Subcutaneous adipose tissue (tissue), 4 donors: Measurements from ENCODE around the gene SHROOM4. TPM values are rescaled to one million over a fixed set of nuclear protein-coding genes. Genes with fewer than 3 reads are reported as not detected.

ENCODE experiments used
- total RNA-seq, 4 donors: library from RNA; depleted of rRNA; stranded (reverse); fragments of >200 nt; gene quantifications; one replicate each; pipeline ENCODE4 v1.1.0, GENCODE V29; 2016
- TF ChIP-seq, protein P1 (sequence below): fragments of 450-650 bp; IDR thresholded peaks from one replicate; pipeline ENCODE4 v1.5.1; 2016; ENCODE audit warnings: low read depth, mild to moderate bottlenecking, control low read depth, antibody characterized with exemption, moderate library complexity

SHROOM4 gene
- total RNA-seq, 4 donors from 2014 or later = 9.7 to 32.8 (median 15.3) TPM

DNA sequence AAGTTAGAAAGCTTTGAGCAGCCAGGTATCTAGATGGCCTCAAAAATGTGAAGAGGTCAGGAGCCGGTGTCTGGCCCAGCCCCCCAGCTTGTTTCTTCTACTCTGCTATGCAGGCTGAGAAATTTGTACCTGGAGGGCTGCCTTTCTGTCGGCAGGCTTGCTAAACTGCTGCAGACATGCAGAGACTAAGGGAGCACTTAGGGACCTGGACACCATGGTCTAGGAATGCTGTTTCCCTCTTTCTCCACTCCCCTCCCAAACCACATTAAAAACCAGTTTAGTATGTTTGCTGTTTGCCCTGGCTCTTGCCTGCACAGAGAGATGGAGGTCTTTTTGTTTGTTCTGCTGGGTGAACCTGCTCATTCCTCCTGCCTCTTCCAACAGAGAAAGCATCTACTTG is 186.3 kb downstream of the SHROOM4 start:
- TF ChIP-seq, protein P1, sequence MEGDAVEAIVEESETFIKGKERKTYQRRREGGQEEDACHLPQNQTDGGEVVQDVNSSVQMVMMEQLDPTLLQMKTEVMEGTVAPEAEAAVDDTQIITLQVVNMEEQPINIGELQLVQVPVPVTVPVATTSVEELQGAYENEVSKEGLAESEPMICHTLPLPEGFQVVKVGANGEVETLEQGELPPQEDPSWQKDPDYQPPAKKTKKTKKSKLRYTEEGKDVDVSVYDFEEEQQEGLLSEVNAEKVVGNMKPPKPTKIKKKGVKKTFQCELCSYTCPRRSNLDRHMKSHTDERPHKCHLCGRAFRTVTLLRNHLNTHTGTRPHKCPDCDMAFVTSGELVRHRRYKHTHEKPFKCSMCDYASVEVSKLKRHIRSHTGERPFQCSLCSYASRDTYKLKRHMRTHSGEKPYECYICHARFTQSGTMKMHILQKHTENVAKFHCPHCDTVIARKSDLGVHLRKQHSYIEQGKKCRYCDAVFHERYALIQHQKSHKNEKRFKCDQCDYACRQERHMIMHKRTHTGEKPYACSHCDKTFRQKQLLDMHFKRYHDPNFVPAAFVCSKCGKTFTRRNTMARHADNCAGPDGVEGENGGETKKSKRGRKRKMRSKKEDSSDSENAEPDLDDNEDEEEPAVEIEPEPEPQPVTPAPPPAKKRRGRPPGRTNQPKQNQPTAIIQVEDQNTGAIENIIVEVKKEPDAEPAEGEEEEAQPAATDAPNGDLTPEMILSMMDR = no peak

DNA sequence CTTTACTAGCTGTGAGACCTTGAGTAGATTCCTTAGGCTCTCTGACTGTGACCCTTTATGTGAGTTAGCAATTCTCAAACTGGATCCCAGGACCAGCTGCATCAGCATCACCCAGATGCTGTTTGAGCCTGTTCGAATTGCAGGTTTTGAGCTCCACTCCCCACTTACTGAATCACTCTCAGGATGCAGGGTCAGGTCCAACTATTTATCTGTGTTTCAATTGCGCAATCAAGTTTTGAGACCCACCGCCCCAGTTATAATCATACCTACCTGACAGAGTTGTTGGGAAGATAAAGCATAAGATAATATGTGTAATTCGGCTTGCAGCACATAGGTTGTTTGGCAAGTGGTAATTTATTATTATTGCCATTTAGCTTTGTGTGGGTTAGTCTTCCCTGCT is 187.6 kb downstream of the SHROOM4 start:
- TF ChIP-seq, protein P1 = no peak

DNA sequence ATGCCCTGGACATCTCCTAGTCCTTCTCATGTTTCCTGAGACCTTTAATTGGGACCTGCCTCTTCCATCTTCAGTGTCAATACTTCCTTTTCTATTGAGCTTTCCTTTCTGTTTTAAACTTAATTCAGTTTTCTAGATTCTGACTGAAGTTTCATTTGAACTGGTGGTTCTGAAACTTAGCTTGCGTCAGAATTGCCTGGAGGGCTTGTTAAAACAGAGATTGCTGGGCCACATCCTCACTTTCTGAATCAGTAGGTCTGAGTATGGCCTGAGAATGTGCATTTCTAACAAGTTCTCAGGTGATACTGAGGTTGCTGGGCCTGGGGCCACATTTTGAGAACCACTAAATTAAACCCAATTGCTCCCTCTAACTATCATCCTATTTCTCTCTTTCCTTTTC is 191.2 kb downstream of the SHROOM4 start:
- TF ChIP-seq, protein P1 = no peak

DNA sequence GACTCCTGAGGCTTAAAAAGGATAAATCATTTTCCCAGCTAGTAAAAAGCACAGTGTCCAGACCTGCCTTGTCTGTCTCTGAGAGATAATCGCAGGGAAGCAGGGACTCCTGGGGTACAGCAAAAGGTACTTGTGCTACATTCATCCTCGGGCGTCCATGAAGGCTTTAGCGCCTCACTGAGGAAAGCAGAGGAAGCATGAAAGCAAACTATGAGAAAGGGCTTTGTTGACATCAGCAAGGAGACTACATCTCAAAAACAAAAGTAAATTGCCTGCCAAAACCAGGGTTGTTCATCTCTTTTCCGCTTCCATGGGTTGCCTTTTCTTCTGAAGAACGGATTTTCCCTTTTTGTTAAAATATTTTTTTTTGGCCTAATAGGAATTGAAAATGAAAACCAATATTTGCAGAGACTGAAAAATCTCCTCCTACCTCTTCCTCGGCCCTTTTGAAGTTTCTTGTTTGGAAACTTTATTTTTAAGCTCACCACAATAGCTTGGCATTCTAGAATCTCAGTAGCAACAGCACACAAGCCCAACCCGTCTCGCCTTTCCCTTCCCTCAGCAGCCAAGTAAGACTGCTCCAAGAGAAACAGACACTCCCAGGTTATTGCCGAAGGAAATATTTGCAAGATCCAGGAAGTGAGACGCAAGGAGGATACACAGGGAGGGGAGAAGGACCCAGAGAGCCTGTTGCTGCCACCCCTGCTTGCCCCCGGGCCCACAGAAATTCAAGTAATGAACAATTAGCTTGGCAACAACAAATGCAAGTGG is 195.0 kb downstream of the SHROOM4 start:
- TF ChIP-seq, protein P1 = no peak

DNA sequence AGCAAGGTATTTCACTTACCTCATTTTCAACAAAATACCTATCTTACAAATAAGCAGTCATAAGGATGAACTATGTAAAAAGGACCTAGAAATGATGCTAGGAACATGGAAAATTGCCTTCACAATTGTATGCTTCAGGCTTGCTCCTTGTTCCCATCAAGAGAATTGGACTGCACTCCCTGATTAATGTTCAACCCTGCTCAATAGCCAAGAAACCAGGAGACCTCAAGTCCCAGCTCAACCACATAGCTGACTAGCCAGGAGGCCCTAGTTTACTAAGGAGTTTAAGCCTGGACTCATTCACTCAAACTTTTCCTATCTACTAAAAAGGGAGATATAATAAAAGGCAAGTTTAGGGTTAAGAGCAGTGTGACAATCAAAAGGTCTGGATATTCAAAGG is 196.8 kb downstream of the SHROOM4 start:
- TF ChIP-seq, protein P1 = no peak

DNA sequence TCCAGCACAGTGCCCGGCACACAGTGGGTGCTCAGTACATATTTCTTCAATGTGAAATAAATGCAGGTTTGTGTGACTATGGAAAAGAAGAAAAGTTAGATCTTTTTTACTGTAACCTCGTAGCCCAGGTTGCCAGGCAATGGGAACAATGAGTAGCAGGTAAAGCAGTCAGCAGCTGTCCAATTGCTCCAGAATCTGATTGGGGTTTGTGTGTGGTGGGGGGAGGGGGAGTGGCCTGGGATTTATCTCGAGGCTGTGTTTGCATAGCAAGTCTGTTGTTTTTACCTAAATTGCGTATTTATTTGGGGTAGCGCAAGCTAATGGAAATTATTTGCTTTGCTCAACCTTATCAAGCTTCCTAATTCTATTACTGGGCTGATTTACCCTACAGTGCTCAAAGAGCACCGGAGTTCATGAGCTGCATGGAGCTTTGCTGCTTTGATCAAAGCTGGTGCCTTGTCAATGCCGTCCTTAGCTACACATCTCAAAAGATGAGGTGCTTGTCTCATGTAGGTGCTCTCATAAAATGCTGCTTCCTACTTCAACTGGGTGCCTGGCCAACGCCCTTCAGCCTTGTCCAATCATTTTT is 198.3 kb downstream of the SHROOM4 start:
- TF ChIP-seq, protein P1 = no peak

DNA sequence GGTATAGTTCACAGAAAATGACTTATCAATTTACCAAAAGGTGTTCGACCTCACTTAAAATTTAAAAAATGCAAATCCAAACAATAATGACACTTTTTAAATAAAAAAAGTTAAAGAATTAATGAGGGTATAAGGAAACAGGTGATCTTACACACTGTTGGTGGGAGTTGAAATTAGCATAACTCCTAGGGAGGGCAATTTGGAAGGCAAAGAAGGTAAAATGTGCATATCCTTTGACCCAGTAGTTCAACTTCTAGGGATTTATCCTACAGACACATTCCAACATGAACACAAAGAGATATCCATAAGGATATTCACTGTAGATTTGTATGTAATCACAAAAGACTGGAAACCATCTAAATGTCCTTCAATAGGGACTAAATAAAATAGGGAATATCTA is 199.5 kb downstream of the SHROOM4 start:
- TF ChIP-seq, protein P1 = no peak
